HepG2 (cell line): ENCODE measurements around the gene ENTHD1. TPM values are rescaled to one million over a fixed set of nuclear protein-coding genes. Genes with fewer than 3 reads are reported as not detected.

ENCODE experiments used
- ATAC-seq: fragments of 200-7000 bp; cut with Tn5 transposase; 3 replicates; pipeline ENCODE4 v1.9.1; 2020; ENCODE audit warnings: mild to moderate bottlenecking, moderate library complexity
- BruUV-seq: library from RNA; stranded (reverse); fragments of 400-500 nt; replicated peaks from 2 replicates; lab custom pipeline; 2021; lab: Mats Ljungman, UMichigan
- CTCF ChIA-PET: fragments of 300-600 bp; formaldehyde crosslinking; extraction: SDS; loops from one replicate; lab custom pipeline; 2021; ENCODE audit warnings: low total read pairs, inconsistent platforms, low intra/inter-chr PET ratio; lab: Yijun Ruan, JAX
- POLR2A ChIA-PET: fragments of 350-600 bp; sonication (Branson Sonifier 250); formaldehyde crosslinking; loops from one replicate; lab custom pipeline; 2020; ENCODE audit warnings: antibody characterized with exemption, inconsistent platforms; lab: Yijun Ruan, JAX
- DNase-seq: peaks from one replicate; pipeline ENCODE4 v3.0.0-alpha.2; 2015; ENCODE audit warnings: low spot score
- FAIRE-seq: peaks from 3 replicates; lab custom pipeline; 2011; peaks lifted over from hg19 to GRCh38; lab: Jason Lieb, UNC
- H2AFZ ChIP-seq: one replicate; pipeline ENCODE4 v1.6.1; 2011; ENCODE audit warnings: low read length, inconsistent platforms
- H3K27ac ChIP-seq: fragments of 300-600 bp; 3 replicates; pipeline ENCODE4 v1.8.0; 2011; ENCODE audit warnings: mixed run types, mild to moderate bottlenecking, mixed read lengths, low read length, inconsistent platforms; ENCODE audit not compliant: insufficient read depth; ENCODE audit errors: extremely low read length
- H3K27me3 ChIP-seq, 2 experiments: fragments of 200-600 bp in 1 of 2; 2 replicates in 1 of 2; 3 replicates in 1 of 2; pipeline versions ENCODE4 v1.6.0 to v1.8.0; 2011; ENCODE audit warnings: low read length in 2 of 2, mild to moderate bottlenecking in 2 of 2, moderate library complexity in 2 of 2, inconsistent platforms in 1 of 2; ENCODE audit not compliant: insufficient read depth in 2 of 2, control insufficient read depth in 1 of 2
- H3K36me3 ChIP-seq, 2 experiments: fragments of 200-600 bp in 1 of 2; replicated peaks in 1 of 2; 2 replicates in 1 of 2; 3 replicates in 1 of 2; pipeline versions ENCODE4 v1.5.1 to v1.8.0; 2011; ENCODE audit warnings: low read length in 2 of 2, inconsistent platforms in 1 of 2; ENCODE audit not compliant: insufficient read depth in 2 of 2, control insufficient read depth in 1 of 2
- H3K4me1 ChIP-seq: 2 replicates; pipeline ENCODE4 v1.5.1; 2012; ENCODE audit warnings: low read length, inconsistent platforms; ENCODE audit not compliant: insufficient read depth
- H3K4me2 ChIP-seq: 2 replicates; pipeline ENCODE4 v1.6.0; 2011; ENCODE audit warnings: low read depth, low read length, inconsistent platforms
- H3K4me3 ChIP-seq, 3 experiments: fragments of 200-600 bp in 1 of 3; sonication (generic), shearing (Covaris generic) in 1 of 3; replicated peaks in 1 of 3; 2 replicates each; pipeline ENCODE4 v1.5.1; 2011 to 2016; ENCODE audit warnings: low read length in 3 of 3, inconsistent platforms in 2 of 3, low read depth in 2 of 3, mild to moderate bottlenecking in 2 of 3, control low read depth in 1 of 3, mixed read lengths in 1 of 3; ENCODE audit not compliant: insufficient read depth in 1 of 3
- H3K79me2 ChIP-seq: one replicate; pipeline ENCODE4 v1.6.1; 2011; ENCODE audit warnings: low read length, inconsistent platforms; ENCODE audit not compliant: insufficient read depth
- H3K9ac ChIP-seq: 2 replicates; pipeline ENCODE4 v1.6.0; 2011; ENCODE audit warnings: mild to moderate bottlenecking, low read depth, low read length, inconsistent platforms; ENCODE audit not compliant: insufficient read depth
- H3K9me3 ChIP-seq: 2 replicates; pipeline ENCODE4 v1.5.1; 2012; ENCODE audit warnings: mild to moderate bottlenecking, low read length
- H4K20me1 ChIP-seq: 2 replicates; pipeline ENCODE4 v1.6.0; 2011; ENCODE audit warnings: inconsistent platforms, mild to moderate bottlenecking, low read length, moderate library complexity; ENCODE audit not compliant: insufficient read depth
- FLYWCH1 ChIP-seq: sonication (generic); formaldehyde crosslinking; IDR thresholded peaks from 2 replicates; pipeline ENCODE4 v1.8.1; 2023; ENCODE audit warnings: mild to moderate bottlenecking, missing genetic modification reagents
- FOSL1 ChIP-seq: sonication (generic); formaldehyde crosslinking; IDR thresholded peaks from 2 replicates; pipeline ENCODE4 v1.9.0; 2021; ENCODE audit warnings: missing genetic modification reagents, borderline replicate concordance
- TBL1XR1 ChIP-seq: fragments of 150-350 bp; IDR thresholded peaks from 2 replicates; pipeline ENCODE4 v1.6.1; 2014; ENCODE audit warnings: borderline replicate concordance, low read length; ENCODE audit not compliant: partially characterized antibody
- ZNF749 ChIP-seq: sonication (generic); formaldehyde crosslinking; IDR thresholded peaks from 2 replicates; pipeline ENCODE4 v1.8.0; 2022; ENCODE audit warnings: mild to moderate bottlenecking, missing genetic modification reagents, moderate library complexity, borderline replicate concordance
- WGBS: methylation state at CpG from one replicate; pipeline ENCODE4 v1.1.6; 2017; ENCODE audit warnings: low lambda C conversion rate; 5-methylcytosine and 5-hydroxymethylcytosine counted together
- in situ Hi-C: cut with HindIII; loops from 2 replicates; pipeline ENCODE4 v1.10.0; 2017; ENCODE audit warnings: low pct_unique_long_range_greater_than_20kb; ENCODE audit not compliant: extremely low pct_ligation_motif_present
- intact Hi-C: fragments of 100-400 bp; cut with micrococcal nuclease; formaldehyde crosslinking; loops from one replicate; pipeline ENCODE4 v1.10.0; 2022; ENCODE audit not compliant: unreplicated experiment
- polyA plus RNA-seq, 8 experiments: library from polyadenylated mRNA; depleted of rRNA in 3 of 8; stranded (reverse) in 7 of 8; unstranded in 1 of 8; fragments of >200 nt; fragmentation: Illumina TruSeq in 4 of 8; extraction: Trizol in 4 of 8; gene quantifications; 2 replicates each; pipeline versions ENCODE4 v1.2.1 to v1.2.3, GENCODE V29; 2011 to 2016; ENCODE audit warnings: low read depth in 4 of 8, missing spikeins in 1 of 8, mixed read lengths in 1 of 8; ENCODE audit not compliant: insufficient read depth in 1 of 8
- total RNA-seq, 5 experiments: library from RNA; depleted of rRNA; stranded (reverse); fragments of >200 nt; fragmentation: Illumina TruSeq; extraction: Trizol; gene quantifications; 2 replicates each; pipeline ENCODE4 v1.2.3, GENCODE V29; 2016; ENCODE audit warnings: low read depth in 1 of 5
- TF ChIP-seq, protein P1 (sequence below): sonication (generic); formaldehyde crosslinking; IDR thresholded peaks from 2 replicates; pipeline ENCODE4 v1.8.0; 2022; ENCODE audit warnings: missing genetic modification reagents, mild to moderate bottlenecking, borderline replicate concordance
- TF ChIP-seq, protein P2 (sequence below): sonication (generic); formaldehyde crosslinking; IDR thresholded peaks from 2 replicates; pipeline ENCODE4 v1.5.0; 2020; ENCODE audit warnings: mild to moderate bottlenecking, missing genetic modification reagents

Gene ENTHD1
- total and polyA plus RNA-seq, 2 of the 13 experiments (the other 11 are each of a cell fraction or from before 2014, with no cell fraction given): not detected

DNA sequence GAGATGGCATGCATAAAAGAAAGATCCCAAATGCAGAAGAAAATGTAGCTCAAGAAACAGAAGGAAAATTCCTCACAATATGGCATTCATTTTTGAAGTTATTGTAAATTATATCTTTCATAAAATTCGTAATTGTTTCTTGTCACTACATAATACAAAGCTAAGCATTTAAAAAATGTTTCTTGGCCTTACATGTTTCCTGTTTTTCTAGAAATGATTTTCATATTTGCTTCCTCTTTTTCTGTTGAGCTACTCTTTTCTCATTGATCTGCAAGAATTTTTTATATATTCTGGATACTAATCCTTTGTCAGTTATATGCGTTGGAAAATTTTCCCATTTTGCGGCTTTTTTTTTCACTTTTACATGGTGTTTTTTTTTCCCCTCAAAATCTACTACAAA lies 48.0 kb downstream of the ENTHD1 start:
- H3K79me2 ChIP-seq: no peaks in the 10 kb centered on the region
- H3K9ac ChIP-seq: no peak overlapping the region
- no peak overlapping the region for H3K27ac ChIP-seq
- intact Hi-C loops: no loop called here
- H2AFZ ChIP-seq: no peak overlapping the region
- H3K27me3 ChIP-seq: no peaks in the 10 kb centered on the region
- WGBS: 63% methylated on average over 3 of the region's 3 CpGs
- no peak overlapping the region for H3K4me2 ChIP-seq
- TF ChIP-seq, protein P1, sequence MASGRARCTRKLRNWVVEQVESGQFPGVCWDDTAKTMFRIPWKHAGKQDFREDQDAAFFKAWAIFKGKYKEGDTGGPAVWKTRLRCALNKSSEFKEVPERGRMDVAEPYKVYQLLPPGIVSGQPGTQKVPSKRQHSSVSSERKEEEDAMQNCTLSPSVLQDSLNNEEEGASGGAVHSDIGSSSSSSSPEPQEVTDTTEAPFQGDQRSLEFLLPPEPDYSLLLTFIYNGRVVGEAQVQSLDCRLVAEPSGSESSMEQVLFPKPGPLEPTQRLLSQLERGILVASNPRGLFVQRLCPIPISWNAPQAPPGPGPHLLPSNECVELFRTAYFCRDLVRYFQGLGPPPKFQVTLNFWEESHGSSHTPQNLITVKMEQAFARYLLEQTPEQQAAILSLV (CRISPR knock-in tag): no peak
- TF ChIP-seq FLYWCH1 (no peak), TBL1XR1 (no peak), ZNF749 (CRISPR knock-in tag) (no peak), FOSL1 (CRISPR knock-in tag) (no peak)
- TF ChIP-seq, protein P2, sequence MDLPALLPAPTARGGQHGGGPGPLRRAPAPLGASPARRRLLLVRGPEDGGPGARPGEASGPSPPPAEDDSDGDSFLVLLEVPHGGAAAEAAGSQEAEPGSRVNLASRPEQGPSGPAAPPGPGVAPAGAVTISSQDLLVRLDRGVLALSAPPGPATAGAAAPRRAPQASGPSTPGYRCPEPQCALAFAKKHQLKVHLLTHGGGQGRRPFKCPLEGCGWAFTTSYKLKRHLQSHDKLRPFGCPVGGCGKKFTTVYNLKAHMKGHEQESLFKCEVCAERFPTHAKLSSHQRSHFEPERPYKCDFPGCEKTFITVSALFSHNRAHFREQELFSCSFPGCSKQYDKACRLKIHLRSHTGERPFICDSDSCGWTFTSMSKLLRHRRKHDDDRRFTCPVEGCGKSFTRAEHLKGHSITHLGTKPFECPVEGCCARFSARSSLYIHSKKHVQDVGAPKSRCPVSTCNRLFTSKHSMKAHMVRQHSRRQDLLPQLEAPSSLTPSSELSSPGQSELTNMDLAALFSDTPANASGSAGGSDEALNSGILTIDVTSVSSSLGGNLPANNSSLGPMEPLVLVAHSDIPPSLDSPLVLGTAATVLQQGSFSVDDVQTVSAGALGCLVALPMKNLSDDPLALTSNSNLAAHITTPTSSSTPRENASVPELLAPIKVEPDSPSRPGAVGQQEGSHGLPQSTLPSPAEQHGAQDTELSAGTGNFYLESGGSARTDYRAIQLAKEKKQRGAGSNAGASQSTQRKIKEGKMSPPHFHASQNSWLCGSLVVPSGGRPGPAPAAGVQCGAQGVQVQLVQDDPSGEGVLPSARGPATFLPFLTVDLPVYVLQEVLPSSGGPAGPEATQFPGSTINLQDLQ: no peak
- no peaks in the 10 kb centered on the region for H3K4me1 ChIP-seq
- no peak for FAIRE-seq
- POLR2A ChIA-PET: no interaction called here
- H4K20me1 ChIP-seq: no peaks in the 10 kb centered on the region
- CTCF ChIA-PET: no interaction called here
- no peaks in the 10 kb centered on the region for H3K36me3 ChIP-seq
- BruUV-seq: no TSS peak
- DNase-seq: no peak
- no peaks in the 10 kb centered on the region for H3K9me3 ChIP-seq
- ATAC-seq: no peak
- in situ Hi-C loops: no loop called here
- no peak overlapping the region for H3K4me3 ChIP-seq
